CD14-positive monocyte (primary cell): ENCODE data around the gene HSH2D. TPM values are rescaled to one million over a fixed set of nuclear protein-coding genes. Genes with fewer than 3 reads are reported as not detected.
A peak's percentile ranks its signal among the peaks of the same experiment; 100 is the strongest.

Experiments used
- DNase-seq, 3 donors: peaks; one replicate each; pipeline ENCODE4 v3.0.0-alpha.2; 2011 to 2022
- H2AFZ ChIP-seq: 2 replicates; pipeline ENCODE4 v1.6.0; 2012; ENCODE audit warnings: mild to moderate bottlenecking, low read depth, low read length, inconsistent platforms; ENCODE audit not compliant: insufficient read depth, poor library complexity, severe bottlenecking
- H3K27ac ChIP-seq, 2 donors: 1 replicate in 1 of 2; 2 replicates in 1 of 2; pipeline ENCODE4 v1.5.1; 2012 to 2013; ENCODE audit warnings: low read length in 2 of 2, control low read depth in 1 of 2, inconsistent platforms in 1 of 2, low read depth in 1 of 2, mild to moderate bottlenecking in 1 of 2
- H3K27me3 ChIP-seq, 2 donors: one replicate each; pipeline versions ENCODE4 v1.6.0 to v1.6.1; 2011 to 2013; ENCODE audit warnings: low read length in 2 of 2; ENCODE audit not compliant: control insufficient read depth in 2 of 2, insufficient read depth in 2 of 2
- H3K36me3 ChIP-seq, 2 donors: replicated peaks in 1 of 2; 1 replicate in 1 of 2; 2 replicates in 1 of 2; pipeline versions ENCODE4 v1.5.1 to v1.6.1; 2012 to 2013; ENCODE audit warnings: low read length in 2 of 2, control low read depth in 1 of 2, inconsistent platforms in 1 of 2, mild to moderate bottlenecking in 1 of 2; ENCODE audit not compliant: insufficient read depth in 2 of 2, control insufficient read depth in 1 of 2
- H3K4me1 ChIP-seq, 2 donors: 1 replicate in 1 of 2; 2 replicates in 1 of 2; pipeline versions ENCODE4 v1.5.1 to v1.6.1; 2012 to 2013; ENCODE audit warnings: low read length in 2 of 2, control low read depth in 1 of 2, inconsistent platforms in 1 of 2, mild to moderate bottlenecking in 1 of 2, moderate library complexity in 1 of 2; ENCODE audit not compliant: insufficient read depth in 2 of 2, control insufficient read depth in 1 of 2
- H3K4me2 ChIP-seq: replicated peaks from 2 replicates; pipeline ENCODE3; 2012; ENCODE audit warnings: low read length, moderate library complexity, mild to moderate bottlenecking; ENCODE audit not compliant: poor library complexity, severe bottlenecking; ENCODE audit errors: extremely low read depth
- H3K4me3 ChIP-seq, 3 experiments: fragments of 200-600 bp in 1 of 3; sonication (generic) in 1 of 3; replicated peaks in 1 of 3; 1 replicate in 2 of 3; 2 replicates in 1 of 3; pipeline ENCODE4 v1.5.1; 2011 to 2013; ENCODE audit warnings: low read length in 3 of 3, mild to moderate bottlenecking in 3 of 3, control low read depth in 2 of 3, low read depth in 2 of 3, inconsistent platforms in 1 of 3, moderate library complexity in 1 of 3
- H3K79me2 ChIP-seq: 2 replicates; pipeline ENCODE4 v1.6.0; 2012; ENCODE audit warnings: mild to moderate bottlenecking, control low read depth, inconsistent platforms, low read length, moderate library complexity; ENCODE audit not compliant: insufficient read depth
- H3K9ac ChIP-seq: 2 replicates; pipeline ENCODE4 v1.6.0; 2017; ENCODE audit warnings: low read length, mild to moderate bottlenecking; ENCODE audit not compliant: insufficient read depth, poor library complexity, severe bottlenecking
- H3K9me3 ChIP-seq, 2 donors: replicated peaks in 1 of 2; 1 replicate in 1 of 2; 2 replicates in 1 of 2; pipeline versions ENCODE4 v1.5.1 to v1.6.1; 2012 to 2013; ENCODE audit warnings: low read length in 2 of 2, control low read depth in 1 of 2; ENCODE audit not compliant: control insufficient read depth in 1 of 2, insufficient read depth in 1 of 2
- H4K20me1 ChIP-seq: 2 replicates; pipeline ENCODE4 v1.6.0; 2012; ENCODE audit warnings: mild to moderate bottlenecking, low read length, control low read depth, moderate library complexity; ENCODE audit not compliant: insufficient read depth
- H3K27ac Mint-ChIP-seq, 7 donors: one replicate each; pipeline ENCODE4 v1.8.0; 2020; ENCODE audit warnings: mild to moderate bottlenecking in 7 of 7, mixed read lengths in 7 of 7, moderate library complexity in 6 of 7, inconsistent platforms in 2 of 7
- H3K27me3 Mint-ChIP-seq, 3 donors: one replicate each; pipeline ENCODE4 v1.8.0; 2021 to 2022; ENCODE audit warnings: low read depth in 3 of 3, mild to moderate bottlenecking in 3 of 3, mixed read lengths in 3 of 3, moderate library complexity in 3 of 3, inconsistent platforms in 1 of 3
- H3K36me3 Mint-ChIP-seq, 2 donors: one replicate each; pipeline ENCODE4 v1.8.0; 2020; ENCODE audit warnings: mixed read lengths in 2 of 2, inconsistent platforms in 1 of 2, mild to moderate bottlenecking in 1 of 2
- H3K4me1 Mint-ChIP-seq: one replicate; pipeline ENCODE4 v1.8.0; 2020; ENCODE audit warnings: mild to moderate bottlenecking, mixed read lengths
- H3K4me3 Mint-ChIP-seq, 2 donors: one replicate each; pipeline ENCODE4 v1.8.0; 2020; ENCODE audit warnings: mild to moderate bottlenecking in 2 of 2, mixed read lengths in 2 of 2, moderate library complexity in 1 of 2
- H3K9me3 Mint-ChIP-seq, 7 donors: one replicate each; pipeline ENCODE4 v1.8.0; 2020 to 2022; ENCODE audit warnings: mixed read lengths in 7 of 7, mild to moderate bottlenecking in 6 of 7, moderate library complexity in 6 of 7, inconsistent platforms in 2 of 7
- WGBS: methylation state at CpG from one replicate; pipeline ENCODE4 v1.1.5; 2013; ENCODE audit warnings: missing lambda C conversion rate; ENCODE audit not compliant: insufficient coverage; 5-methylcytosine and 5-hydroxymethylcytosine counted together
- intact Hi-C, 2 donors: fragments of 100-400 bp; cut with micrococcal nuclease; formaldehyde crosslinking; loops; one replicate each; pipeline versions ENCODE4 v1.15.0 to v1.15.1; 2023
- polyA plus RNA-seq, 3 donors: library from polyadenylated mRNA; depleted of rRNA in 1 of 3; unstranded in 2 of 3; stranded (reverse) in 1 of 3; fragments of 300-500 nt in 2 of 3; fragments of >200 nt in 1 of 3; fragmentation: Illumina TruSeq in 2 of 3; gene quantifications; 1 replicate in 2 of 3; 2 replicates in 1 of 3; pipeline ENCODE4 v1.2.3, GENCODE V29; 2012 to 2021
- TF ChIP-seq, protein P1 (sequence below): fragments of 200-600 bp; IDR thresholded peaks from one replicate; pipeline ENCODE4 v1.8.0; 2022; ENCODE audit warnings: antibody characterized with exemption, mild to moderate bottlenecking

Gene HSH2D
- polyA plus RNA-seq, 3 donors, result 13.8 to 106 (median 16.7) TPM

DNA sequence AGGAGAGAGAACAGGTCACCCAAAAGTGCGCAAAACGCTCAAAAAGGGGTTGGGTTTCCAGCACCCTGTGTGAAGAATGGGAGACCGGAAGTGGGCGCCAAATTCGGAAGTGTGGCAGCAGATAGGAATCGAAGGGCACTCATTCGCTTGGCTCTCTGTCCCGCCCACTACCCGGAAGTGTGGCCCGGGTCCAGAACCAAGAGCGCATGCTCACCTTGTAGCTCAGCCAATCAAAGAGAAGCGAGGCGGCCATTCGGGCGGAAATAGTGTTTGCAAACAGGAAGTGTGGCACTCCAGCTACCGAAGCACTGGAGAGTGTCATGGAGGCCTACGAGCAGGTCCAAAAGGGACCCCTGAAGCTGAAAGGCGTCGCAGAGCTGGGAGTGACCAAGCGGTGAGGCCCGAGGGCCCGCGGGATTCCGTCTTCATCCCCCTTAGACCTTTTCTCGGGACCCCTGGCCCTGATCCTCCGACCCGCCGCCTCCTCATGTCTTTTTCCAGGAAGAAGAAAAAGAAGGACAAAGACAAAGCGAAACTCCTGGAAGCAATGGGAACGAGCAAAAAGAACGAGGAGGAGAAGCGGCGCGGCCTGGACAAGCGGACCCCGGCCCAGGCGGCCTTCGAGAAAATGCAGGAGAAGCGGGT, 41.8 kb downstream of the HSH2D start, which contains the start of gene FAM32A:
Gene FAM32A, plus strand, starts transcription at position 288 of the 645 bp plus-strand sequence. Its CDS starts 33 bp downstream, at position 321.
- peak within 1 kb of the TSS; percentile 92 for H3K4me2 ChIP-seq
- peak within 1 kb of the TSS; percentile 94 to 97 (median 95) for H3K27ac Mint-ChIP-seq
- H3K27me3 ChIP-seq, result no peaks in the 10 kb centered on the region
- TF ChIP-seq, protein P1, sequence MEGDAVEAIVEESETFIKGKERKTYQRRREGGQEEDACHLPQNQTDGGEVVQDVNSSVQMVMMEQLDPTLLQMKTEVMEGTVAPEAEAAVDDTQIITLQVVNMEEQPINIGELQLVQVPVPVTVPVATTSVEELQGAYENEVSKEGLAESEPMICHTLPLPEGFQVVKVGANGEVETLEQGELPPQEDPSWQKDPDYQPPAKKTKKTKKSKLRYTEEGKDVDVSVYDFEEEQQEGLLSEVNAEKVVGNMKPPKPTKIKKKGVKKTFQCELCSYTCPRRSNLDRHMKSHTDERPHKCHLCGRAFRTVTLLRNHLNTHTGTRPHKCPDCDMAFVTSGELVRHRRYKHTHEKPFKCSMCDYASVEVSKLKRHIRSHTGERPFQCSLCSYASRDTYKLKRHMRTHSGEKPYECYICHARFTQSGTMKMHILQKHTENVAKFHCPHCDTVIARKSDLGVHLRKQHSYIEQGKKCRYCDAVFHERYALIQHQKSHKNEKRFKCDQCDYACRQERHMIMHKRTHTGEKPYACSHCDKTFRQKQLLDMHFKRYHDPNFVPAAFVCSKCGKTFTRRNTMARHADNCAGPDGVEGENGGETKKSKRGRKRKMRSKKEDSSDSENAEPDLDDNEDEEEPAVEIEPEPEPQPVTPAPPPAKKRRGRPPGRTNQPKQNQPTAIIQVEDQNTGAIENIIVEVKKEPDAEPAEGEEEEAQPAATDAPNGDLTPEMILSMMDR, result no peak
- H3K9ac ChIP-seq, result peak within 1 kb of the TSS; percentile 91
- peaks cover 40% of the 10 kb centered on the region for H4K20me1 ChIP-seq
- 0% methylated on average over 39 of the region's 39 CpGs for WGBS
- peaks cover 27% of the 10 kb centered on the region for H3K4me1 Mint-ChIP-seq
- peaks cover 16 to 34% of the 10 kb centered on the region in 2 donors for H3K4me1 ChIP-seq
- H3K9me3 ChIP-seq, result no peaks in the 10 kb centered on the region
- H3K27ac ChIP-seq, result peak within 1 kb of the TSS; percentile 20 to 87
- peaks cover 27 to 42% of the 10 kb centered on the region in 2 donors for H3K36me3 Mint-ChIP-seq
- H3K36me3 ChIP-seq, result peaks cover 21 to 35% of the 10 kb centered on the region in 2 donors
- H3K27me3 Mint-ChIP-seq, result no peaks in the 10 kb centered on the region
- peaks cover 0 to 3% (median 0%) of the 10 kb centered on the region in 7 donors for H3K9me3 Mint-ChIP-seq
- peak within 1 kb of the TSS; percentile 92 to 98 for H3K4me3 Mint-ChIP-seq
- H3K79me2 ChIP-seq, result peaks cover 49% of the 10 kb centered on the region
- peak within 1 kb of the TSS; percentile 91 for H2AFZ ChIP-seq
- DNase-seq, result peak; percentile 99 to 100 (median 99)
- H3K4me3 ChIP-seq, result peak within 1 kb of the TSS; percentile 66 to 97 (median 90)
- intact Hi-C loops, result loop anchor here (2.0 to 10.0 kb wide), 3 partner anchors 74 to 560 kb away; partner anchors contain the start of gene RAB8A (in 1 of the 2)

DNA sequence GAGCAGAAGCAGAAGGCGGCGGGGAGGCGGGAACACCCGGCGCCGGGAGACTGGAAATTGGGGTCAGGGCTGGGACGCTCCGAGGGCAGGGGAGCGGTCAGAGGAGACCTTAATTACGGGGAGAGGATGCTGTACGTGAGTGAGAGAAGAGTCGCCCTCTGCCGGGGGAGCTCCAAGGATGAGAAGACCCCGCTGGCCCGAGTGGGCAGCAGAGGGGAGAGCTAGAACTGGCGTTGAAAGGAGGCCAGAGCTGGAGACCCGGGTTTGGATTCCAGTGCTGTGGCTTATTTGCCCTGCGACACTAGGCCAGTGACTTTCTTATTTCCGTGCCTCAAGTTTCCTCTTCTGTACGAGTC, 42.3 kb downstream of the HSH2D start:
- Histone ChIP-seq H3K4me2 (peak overlapping the region; percentile 92), H4K20me1 (peaks cover 44% of the 10 kb centered on the region), H3K27ac (peak overlapping the region; percentile 20 to 87), H3K4me3 (peak overlapping the region; percentile 66 to 97 (median 90)), H3K9ac (peak overlapping the region; percentile 91), H3K36me3 (peaks cover 26 to 40% of the 10 kb centered on the region in 2 donors), H3K27me3 (no peaks in the 10 kb centered on the region), H2AFZ (peak overlapping the region; percentile 91), H3K79me2 (peaks cover 51% of the 10 kb centered on the region), H3K9me3 (no peaks in the 10 kb centered on the region), H3K4me1 (peaks cover 16 to 34% of the 10 kb centered on the region in 2 donors)
- peak in 2 of 3 donors; percentile 30 to 43 for DNase-seq
- Mint-ChIP-seq H3K4me3 (peak overlapping the region; percentile 92 to 98), H3K27ac (peak overlapping the region; percentile 94 to 97 (median 95)), H3K36me3 (peaks cover 32 to 47% of the 10 kb centered on the region in 2 donors), H3K9me3 (peaks cover 0 to 3% (median 0%) of the 10 kb centered on the region in 7 donors), H3K4me1 (peaks cover 27% of the 10 kb centered on the region), H3K27me3 (no peaks in the 10 kb centered on the region)
- intact Hi-C loops, result loop anchor here (2.0 to 10.0 kb wide), 3 partner anchors 75 to 561 kb away; partner anchors contain the start of gene RAB8A (in 1 of the 2)
- WGBS, result under 1% methylated on average over 18 of the region's 20 CpGs
- TF ChIP-seq, protein P1, result peak; percentile 31
